Measurements from ENCODE around the gene SDS.

Gene SDS

DNA sequence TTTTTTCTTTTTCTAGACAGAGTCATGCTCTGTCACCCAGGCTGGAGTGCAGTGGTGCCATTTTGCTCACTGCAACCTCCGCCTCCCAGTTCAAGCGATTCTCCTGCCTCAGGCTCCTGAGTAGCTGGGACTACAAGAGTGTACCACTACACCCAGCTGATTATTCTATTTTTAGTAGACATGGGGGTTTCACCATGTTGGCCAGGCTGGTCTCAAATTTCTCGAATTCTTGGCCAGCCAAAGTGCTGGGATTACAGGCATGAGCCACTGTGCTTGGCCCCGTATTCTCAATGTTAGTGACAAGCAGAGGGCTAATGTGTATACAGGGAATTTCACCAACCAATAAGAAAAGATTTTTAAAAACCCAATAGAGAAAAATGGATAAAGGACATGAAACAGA lies 36.9 kb downstream of the SDS start:
- H3K79me2 ChIP-seq, result no peaks in the 10 kb centered on the region
- H3K4me1 ChIP-seq, result no peaks in the 10 kb centered on the region
- TF ChIP-seq, protein P1, sequence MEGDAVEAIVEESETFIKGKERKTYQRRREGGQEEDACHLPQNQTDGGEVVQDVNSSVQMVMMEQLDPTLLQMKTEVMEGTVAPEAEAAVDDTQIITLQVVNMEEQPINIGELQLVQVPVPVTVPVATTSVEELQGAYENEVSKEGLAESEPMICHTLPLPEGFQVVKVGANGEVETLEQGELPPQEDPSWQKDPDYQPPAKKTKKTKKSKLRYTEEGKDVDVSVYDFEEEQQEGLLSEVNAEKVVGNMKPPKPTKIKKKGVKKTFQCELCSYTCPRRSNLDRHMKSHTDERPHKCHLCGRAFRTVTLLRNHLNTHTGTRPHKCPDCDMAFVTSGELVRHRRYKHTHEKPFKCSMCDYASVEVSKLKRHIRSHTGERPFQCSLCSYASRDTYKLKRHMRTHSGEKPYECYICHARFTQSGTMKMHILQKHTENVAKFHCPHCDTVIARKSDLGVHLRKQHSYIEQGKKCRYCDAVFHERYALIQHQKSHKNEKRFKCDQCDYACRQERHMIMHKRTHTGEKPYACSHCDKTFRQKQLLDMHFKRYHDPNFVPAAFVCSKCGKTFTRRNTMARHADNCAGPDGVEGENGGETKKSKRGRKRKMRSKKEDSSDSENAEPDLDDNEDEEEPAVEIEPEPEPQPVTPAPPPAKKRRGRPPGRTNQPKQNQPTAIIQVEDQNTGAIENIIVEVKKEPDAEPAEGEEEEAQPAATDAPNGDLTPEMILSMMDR (IDR thresholded peaks at IDR 0.05), result no peak
- no peaks in the 10 kb centered on the region for H3K27me3 ChIP-seq (ENCODE audit: control insufficient read depth, insufficient read depth, low read length)
- H3K9me3 ChIP-seq (ENCODE audit: control insufficient read depth, low read length), result no peaks in the 10 kb centered on the region
- H3K4me2 ChIP-seq (ENCODE audit: low read length), result no peak overlapping the region
- no peak overlapping the region for H2AFZ ChIP-seq
- no peak overlapping the region for H3K27ac ChIP-seq
- no peaks in the 10 kb centered on the region for H3K36me3 ChIP-seq (ENCODE audit: control insufficient read depth, insufficient read depth, low read length)
- no peak overlapping the region for H3K9ac ChIP-seq
- H3K4me3 ChIP-seq (ENCODE audit: low read depth, low read length), result no peak overlapping the region

DNA sequence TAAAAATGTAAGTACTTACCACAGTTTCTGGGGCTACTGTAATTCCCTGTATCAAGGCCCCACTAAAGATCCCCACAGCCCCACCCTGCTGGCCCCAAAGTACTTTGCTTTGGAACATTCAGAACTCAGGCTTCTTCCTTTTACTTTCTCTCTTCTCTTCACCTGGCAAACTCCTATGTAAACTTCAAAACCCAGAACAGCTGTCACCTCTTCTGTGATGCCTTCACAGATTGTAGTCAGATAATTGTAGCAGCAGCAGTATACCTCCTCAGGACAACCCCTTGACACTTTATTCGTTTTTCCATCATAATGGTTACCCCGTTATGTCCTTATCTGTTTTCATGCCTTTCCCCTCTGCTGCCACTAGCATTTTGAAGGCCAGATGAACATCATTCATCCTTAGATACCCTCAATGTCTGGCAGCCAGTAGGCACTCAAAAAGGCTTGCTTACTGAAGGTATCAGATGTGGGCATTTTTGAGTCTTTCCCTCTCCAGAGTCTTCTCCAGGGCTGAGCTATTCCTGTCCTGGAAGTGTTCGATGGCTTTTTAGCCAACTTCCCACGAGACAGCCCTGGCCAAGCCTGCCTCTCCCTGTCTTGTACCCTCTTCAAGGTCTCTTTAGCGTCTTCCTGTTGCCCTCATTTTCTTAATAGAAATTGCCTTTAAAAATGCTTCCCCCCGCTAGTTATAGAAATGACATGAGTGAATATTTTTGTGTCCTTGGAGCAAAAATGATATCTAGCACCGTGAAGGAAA lies 37.9 kb downstream of the SDS start:
- Histone ChIP-seq H3K9ac (no peak overlapping the region), H3K27me3 (ENCODE audit: control insufficient read depth, insufficient read depth, low read length) (no peaks in the 10 kb centered on the region), H3K36me3 (ENCODE audit: control insufficient read depth, insufficient read depth, low read length) (no peaks in the 10 kb centered on the region)

DNA sequence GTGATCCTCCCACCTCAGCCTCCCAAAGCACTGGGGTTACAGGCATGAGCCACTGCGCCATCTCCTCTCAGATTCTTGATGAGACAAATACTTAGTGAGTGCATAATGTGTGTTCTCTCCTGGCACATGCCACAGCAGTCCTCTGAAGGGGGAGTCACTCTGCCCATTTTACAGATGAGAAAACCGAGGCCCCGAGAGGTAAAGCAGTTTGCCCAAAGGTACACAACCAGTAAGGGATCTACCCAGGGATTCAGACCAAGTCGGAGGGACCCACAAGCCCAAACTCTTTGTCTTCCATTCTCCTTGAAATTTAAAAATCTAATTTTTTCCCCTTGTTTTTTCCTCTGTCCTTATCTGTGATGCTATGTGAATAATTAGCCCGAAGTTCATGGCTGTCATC lies 39.0 kb downstream of the SDS start:
- H2AFZ ChIP-seq, result no peak overlapping the region
- H3K36me3 ChIP-seq (ENCODE audit: control insufficient read depth, insufficient read depth, low read length), result no peaks in the 10 kb centered on the region
- no peaks in the 10 kb centered on the region for H3K4me1 ChIP-seq
- H3K79me2 ChIP-seq, result no peaks in the 10 kb centered on the region
- H3K27ac ChIP-seq, result no peak overlapping the region
- H3K9ac ChIP-seq, result no peak overlapping the region
- H3K9me3 ChIP-seq (ENCODE audit: control insufficient read depth, low read length), result no peaks in the 10 kb centered on the region
- TF ChIP-seq, protein P1 (IDR thresholded peaks at IDR 0.05), result no peak
- no peak overlapping the region for H3K4me2 ChIP-seq (ENCODE audit: low read length)
- no peaks in the 10 kb centered on the region for H3K27me3 ChIP-seq (ENCODE audit: control insufficient read depth, insufficient read depth, low read length)
- no peak overlapping the region for H3K4me3 ChIP-seq (ENCODE audit: low read depth, low read length)

More for the DNA sequence above, 37.9 kb downstream of the SDS start:
- Histone ChIP-seq H3K4me1 (no peaks in the 10 kb centered on the region), H2AFZ (no peak overlapping the region), H3K4me3 (ENCODE audit: low read depth, low read length) (no peak overlapping the region), H3K27ac (no peak overlapping the region), H3K4me2 (ENCODE audit: low read length) (no peak overlapping the region), H3K9me3 (ENCODE audit: control insufficient read depth, low read length) (no peaks in the 10 kb centered on the region), H3K79me2 (no peaks in the 10 kb centered on the region)
- TF ChIP-seq, protein P1 (IDR thresholded peaks at IDR 0.05), result no peak

DNA sequence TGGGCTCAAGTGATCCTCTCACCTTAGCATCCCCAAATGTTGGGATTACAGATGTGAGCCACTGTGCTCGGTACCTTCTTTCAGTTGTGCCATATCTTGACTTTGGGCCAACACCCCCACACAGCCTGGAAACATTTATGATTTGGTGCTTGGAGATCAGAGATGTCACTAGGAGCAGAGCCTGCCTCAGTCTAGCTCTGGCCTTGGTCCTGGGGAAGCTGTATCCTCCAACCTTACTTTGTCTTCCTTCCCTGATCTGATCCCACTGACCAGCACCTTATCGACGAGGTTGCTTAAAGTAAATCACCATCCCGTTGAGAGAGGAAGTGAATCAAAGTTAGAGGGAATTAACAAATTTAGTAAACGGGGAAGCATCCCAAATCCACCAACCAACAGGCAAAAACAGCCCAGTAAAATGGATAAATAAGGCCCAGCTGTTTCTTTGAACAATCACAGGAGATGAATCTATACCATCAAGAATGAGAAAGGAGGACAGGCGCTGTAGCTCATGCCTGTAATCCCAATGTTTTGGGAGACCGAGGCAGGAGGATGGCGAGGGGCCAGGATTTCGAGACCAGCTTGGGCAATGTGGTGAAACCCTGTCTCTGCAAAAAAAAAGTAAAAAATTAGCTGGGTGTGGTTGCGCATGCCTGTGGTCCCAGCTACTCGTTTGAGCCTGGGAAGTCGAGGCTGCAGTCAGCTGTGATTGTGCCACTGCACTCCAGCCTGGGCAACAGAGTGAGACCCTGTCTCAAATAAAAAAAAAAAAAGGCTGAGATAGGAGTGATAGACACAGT lies 41.9 kb downstream of the SDS start:
- H3K9ac ChIP-seq, result no peak overlapping the region
- peaks cover 7% of the 10 kb centered on the region for H3K4me1 ChIP-seq
- H3K27ac ChIP-seq, result no peak overlapping the region
- H3K79me2 ChIP-seq, result no peaks in the 10 kb centered on the region
- no peaks in the 10 kb centered on the region for H3K27me3 ChIP-seq (ENCODE audit: control insufficient read depth, insufficient read depth, low read length)
- H3K36me3 ChIP-seq (ENCODE audit: control insufficient read depth, insufficient read depth, low read length), result no peaks in the 10 kb centered on the region
- no peak overlapping the region for H2AFZ ChIP-seq
- TF ChIP-seq, protein P1 (IDR thresholded peaks at IDR 0.05), result no peak
- no peaks in the 10 kb centered on the region for H3K9me3 ChIP-seq (ENCODE audit: control insufficient read depth, low read length)
- H3K4me2 ChIP-seq (ENCODE audit: low read length), result no peak overlapping the region
- no peak overlapping the region for H3K4me3 ChIP-seq (ENCODE audit: low read depth, low read length)
